Mucosa of descending colon (tissue), 3 donors: ENCODE data around the gene RNASE8. TPM values are rescaled to one million over a fixed set of nuclear protein-coding genes. Genes with fewer than 3 reads are reported as not detected.
A peak's percentile ranks its signal among the peaks of the same experiment; 100 is the strongest.

Experiments
- ATAC-seq: fragments of 200-7000 bp; cut with Tn5 transposase; one replicate; pipeline ENCODE4 v1.9.1; 2020; ENCODE audit warnings: mild to moderate bottlenecking, moderate library complexity
- DNase-seq, 3 donors: peaks; one replicate each; pipeline ENCODE4 v3.0.0-alpha.2; 2020
- H3K36me3 ChIP-seq: fragments of 200-600 bp; one replicate; pipeline ENCODE4 v1.8.0; 2021; ENCODE audit warnings: low read depth, mild to moderate bottlenecking
- H3K4me1 ChIP-seq: fragments of 200-600 bp; one replicate; pipeline ENCODE4 v1.8.0; 2021; ENCODE audit warnings: low read depth, mild to moderate bottlenecking
- H3K4me3 ChIP-seq: fragments of 200-600 bp; one replicate; pipeline ENCODE4 v1.8.0; 2021; ENCODE audit warnings: mild to moderate bottlenecking
- H3K9me3 ChIP-seq: fragments of 200-600 bp; one replicate; pipeline ENCODE4 v1.8.0; 2021; ENCODE audit warnings: mild to moderate bottlenecking
- intact Hi-C, 2 donors: fragments of 100-400 bp; cut with DNase I in 1 of 2; cut with micrococcal nuclease in 1 of 2; formaldehyde crosslinking; loops; one replicate each; pipeline versions ENCODE4 v1.11.0 to v1.11.1; 2022; cut with DNase I, micrococcal nuclease
- total RNA-seq, 3 donors: library from RNA; stranded (reverse); fragmentation: NEBNext Ultra II Directional in 2 of 3; extraction: Animal tissue kit (Norgen Biotek cat#: 25700) in 2 of 3; gene quantifications; one replicate each; pipeline versions ENCODE4 v1.2.1 to v1.2.4, GENCODE V29; 2021 to 2023
- TF ChIP-seq, protein P1 (sequence below): fragments of 200-600 bp; IDR thresholded peaks from one replicate; pipeline ENCODE4 v1.8.0; 2022; ENCODE audit warnings: antibody characterized with exemption, mild to moderate bottlenecking
- donor health status: DM: no; HTN: no; CAD: no; lungs with moderate emphysema.
- donor health status: DM: no; HTN: no; CAD: no.
- donor health status: DM: no; HTN: yes; CAD: no.

RNASE8 gene
- total RNA-seq, 3 donors from 2014 or later: not detected

DNA sequence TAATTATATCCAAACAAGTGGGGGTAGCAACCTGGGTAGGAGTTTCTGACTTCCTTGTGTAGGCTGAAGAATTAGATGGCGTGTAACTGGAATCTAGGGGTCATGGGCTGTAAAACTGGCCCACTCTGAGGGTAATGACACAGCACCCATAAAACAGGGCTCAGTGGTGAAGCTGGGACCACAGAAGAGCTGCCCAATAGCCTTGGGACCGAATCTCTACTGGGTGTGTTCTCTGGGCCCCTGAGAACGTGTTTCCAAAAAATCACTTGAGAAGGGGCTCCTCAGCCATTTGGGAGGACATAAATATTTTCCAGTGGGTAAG lies 3.7 kb downstream of the RNASE8 start:
- ATAC-seq (no peak), DNase-seq (no peak)
- no peaks in the 10 kb centered on the region for H3K36me3 ChIP-seq
- H3K4me3 ChIP-seq: no peak overlapping the region
- TF ChIP-seq, protein P1, sequence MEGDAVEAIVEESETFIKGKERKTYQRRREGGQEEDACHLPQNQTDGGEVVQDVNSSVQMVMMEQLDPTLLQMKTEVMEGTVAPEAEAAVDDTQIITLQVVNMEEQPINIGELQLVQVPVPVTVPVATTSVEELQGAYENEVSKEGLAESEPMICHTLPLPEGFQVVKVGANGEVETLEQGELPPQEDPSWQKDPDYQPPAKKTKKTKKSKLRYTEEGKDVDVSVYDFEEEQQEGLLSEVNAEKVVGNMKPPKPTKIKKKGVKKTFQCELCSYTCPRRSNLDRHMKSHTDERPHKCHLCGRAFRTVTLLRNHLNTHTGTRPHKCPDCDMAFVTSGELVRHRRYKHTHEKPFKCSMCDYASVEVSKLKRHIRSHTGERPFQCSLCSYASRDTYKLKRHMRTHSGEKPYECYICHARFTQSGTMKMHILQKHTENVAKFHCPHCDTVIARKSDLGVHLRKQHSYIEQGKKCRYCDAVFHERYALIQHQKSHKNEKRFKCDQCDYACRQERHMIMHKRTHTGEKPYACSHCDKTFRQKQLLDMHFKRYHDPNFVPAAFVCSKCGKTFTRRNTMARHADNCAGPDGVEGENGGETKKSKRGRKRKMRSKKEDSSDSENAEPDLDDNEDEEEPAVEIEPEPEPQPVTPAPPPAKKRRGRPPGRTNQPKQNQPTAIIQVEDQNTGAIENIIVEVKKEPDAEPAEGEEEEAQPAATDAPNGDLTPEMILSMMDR: no peak
- no peaks in the 10 kb centered on the region for H3K9me3 ChIP-seq
- peaks cover 3% of the 10 kb centered on the region for H3K4me1 ChIP-seq
- intact Hi-C loops: no loop called here

DNA sequence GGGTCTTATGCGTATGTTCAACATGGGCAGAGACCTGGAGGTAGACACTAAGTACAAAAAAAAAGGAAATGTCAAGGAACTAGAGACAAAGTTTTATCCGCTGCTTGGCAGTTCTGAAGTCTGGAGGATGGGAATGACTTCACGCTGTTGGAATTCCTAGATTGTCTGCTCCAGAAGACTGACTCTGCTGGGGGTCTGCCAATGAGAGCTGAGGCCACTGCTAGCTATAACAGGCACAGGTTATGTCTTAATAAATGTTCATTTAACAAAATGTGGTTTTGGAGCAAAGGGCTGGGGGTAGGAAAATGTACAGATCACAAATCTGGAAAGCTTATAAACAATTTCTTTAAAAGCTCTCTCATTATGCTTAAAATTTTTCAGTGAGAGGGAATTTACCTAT lies 5.9 kb downstream of the RNASE8 start:
- Histone ChIP-seq H3K4me3 (no peak overlapping the region), H3K9me3 (no peaks in the 10 kb centered on the region), H3K36me3 (no peaks in the 10 kb centered on the region), H3K4me1 (peaks cover 1% of the 10 kb centered on the region)
- ATAC-seq (no peak), DNase-seq (no peak)
- intact Hi-C loops: no loop called here
- TF ChIP-seq, protein P1: no peak

DNA sequence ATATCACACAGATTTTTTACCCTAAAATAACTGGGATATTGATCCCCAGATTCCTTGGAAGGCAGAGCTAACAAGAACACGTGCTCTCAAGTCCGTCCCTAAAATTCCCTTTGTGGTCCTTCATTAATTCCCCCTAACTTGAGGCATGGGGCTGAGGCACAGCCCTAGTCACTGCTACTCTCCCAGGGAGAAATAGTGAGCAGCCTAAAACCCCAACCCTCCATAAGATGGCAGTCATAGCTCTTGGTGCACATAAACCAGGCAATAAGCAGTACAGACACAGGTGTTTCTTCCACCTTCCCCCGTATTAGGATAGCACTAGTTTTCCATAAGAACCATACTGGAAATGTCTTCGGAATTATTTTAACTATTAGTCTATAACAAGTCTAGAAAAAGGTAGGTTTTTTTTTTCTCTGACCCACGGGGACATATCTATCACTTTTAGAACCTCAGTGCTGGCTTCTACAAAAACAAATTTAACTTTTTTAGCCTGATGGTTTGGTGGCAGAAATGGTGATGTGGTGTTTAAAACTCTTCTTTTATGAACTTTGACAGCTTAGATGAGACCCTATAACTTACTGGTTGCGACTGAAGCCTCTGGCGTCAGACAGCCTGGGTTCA lies 9.4 kb downstream of the RNASE8 start:
- ATAC-seq (no peak), DNase-seq (peak in 1 of 3 donors; percentile 28)
- TF ChIP-seq, protein P1: no peak
- no peak overlapping the region for H3K4me3 ChIP-seq
- intact Hi-C loops: no loop called here
- H3K9me3 ChIP-seq: no peaks in the 10 kb centered on the region
- peaks cover 21% of the 10 kb centered on the region for H3K4me1 ChIP-seq
- no peaks in the 10 kb centered on the region for H3K36me3 ChIP-seq

DNA sequence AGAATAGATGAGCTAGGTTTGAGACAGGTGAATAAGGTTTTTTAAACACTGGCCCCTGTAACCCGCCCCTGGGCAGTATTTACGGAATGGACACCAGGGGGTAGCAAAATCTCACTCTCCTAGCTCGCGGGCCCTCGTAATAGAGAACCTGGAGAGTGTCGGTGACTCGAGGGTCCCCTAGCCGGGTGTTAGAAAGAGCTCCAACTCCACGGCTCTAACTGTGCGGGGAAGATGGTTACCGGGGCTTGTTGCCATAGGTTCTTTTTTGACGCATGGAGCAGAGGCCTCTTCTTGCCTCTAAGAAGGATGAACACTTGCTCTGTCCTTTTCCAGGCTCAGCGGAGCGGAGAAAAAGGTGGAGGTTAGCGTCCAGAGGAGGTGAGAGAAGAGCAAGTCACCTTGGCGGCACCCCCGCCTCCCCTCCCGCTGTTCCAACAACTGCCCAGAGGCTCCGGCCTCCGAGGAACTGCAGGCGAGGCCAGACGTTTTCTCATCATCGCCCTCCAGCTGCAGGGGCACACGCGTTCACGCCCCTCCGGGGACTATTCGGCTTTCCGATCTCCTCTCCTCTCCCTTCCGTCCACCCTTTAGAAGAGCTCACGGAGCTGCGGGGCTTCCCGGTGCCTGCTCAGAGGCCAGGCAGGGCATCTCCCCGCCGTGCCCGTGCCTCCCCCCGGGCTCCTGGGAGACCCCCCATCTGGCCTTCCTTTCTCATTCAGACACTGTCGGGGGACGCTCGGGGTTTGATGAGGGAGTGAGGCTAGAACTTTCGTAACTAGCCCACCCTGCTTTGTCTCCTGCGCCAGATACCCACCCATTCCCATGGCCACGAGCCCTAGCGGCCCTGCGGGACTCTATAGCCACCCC lies 11.1 kb downstream of the RNASE8 start:
- Histone ChIP-seq H3K4me3 (no peak overlapping the region), H3K9me3 (no peaks in the 10 kb centered on the region), H3K36me3 (no peaks in the 10 kb centered on the region), H3K4me1 (peaks cover 29% of the 10 kb centered on the region)
- TF ChIP-seq, protein P1: peak; percentile 13
- intact Hi-C loops: loop anchor here in 1 of 2 donors (2.0 kb wide), 1 partner anchor 36 kb away; no protein-coding TSS in a partner anchor
- ATAC-seq (peak; percentile 24), DNase-seq (peak in 2 of 3 donors; percentile 58 to 70)

DNA sequence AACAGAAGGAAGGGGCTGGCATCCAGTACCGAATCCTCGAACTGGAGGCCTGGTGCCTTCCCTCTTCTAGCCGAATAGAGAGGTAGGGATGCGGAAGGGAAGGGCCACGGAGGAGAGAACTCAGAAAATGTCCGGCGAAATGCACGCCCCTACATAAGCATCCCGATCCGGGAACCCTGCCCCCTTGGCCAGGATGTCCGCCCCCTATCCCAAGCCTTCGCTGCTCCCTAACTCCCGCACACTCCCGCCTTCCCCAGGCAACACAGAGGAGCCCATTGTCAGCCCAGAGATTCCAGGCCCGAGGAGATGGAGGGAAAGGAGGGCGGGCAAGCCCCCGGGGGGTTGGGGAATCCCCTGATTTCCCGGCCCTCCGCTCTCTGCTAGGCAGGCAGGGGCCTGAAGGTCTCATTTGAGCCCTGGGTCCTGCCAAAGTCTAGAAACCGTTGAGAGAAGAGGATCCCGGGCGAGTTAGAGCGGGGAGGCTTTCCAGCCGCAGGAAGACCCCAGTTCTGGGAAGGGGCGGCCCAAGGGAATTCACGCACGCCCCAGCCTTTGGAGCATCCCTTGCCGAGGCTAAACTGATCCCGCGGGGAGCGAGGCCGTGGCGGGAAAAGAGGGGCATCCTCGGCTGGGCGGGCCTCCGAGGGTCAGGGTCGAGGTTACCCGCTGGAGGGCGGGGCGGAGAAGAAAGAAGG lies 11.9 kb downstream of the RNASE8 start:
- H3K9me3 ChIP-seq: no peaks in the 10 kb centered on the region
- intact Hi-C loops: loop anchor here in 1 of 2 donors (2.0 kb wide), 1 partner anchor 35 kb away; no protein-coding TSS in a partner anchor
- TF ChIP-seq, protein P1: no peak
- H3K36me3 ChIP-seq: no peaks in the 10 kb centered on the region
- peak overlapping the region; percentile 48 for H3K4me3 ChIP-seq
- peaks cover 29% of the 10 kb centered on the region for H3K4me1 ChIP-seq
- no peak for ATAC-seq
- peak in 2 of 3 donors; percentile 40 to 58 for DNase-seq
